Measurements from ENCODE around the gene GNPDA2.

GNPDA2 gene

DNA sequence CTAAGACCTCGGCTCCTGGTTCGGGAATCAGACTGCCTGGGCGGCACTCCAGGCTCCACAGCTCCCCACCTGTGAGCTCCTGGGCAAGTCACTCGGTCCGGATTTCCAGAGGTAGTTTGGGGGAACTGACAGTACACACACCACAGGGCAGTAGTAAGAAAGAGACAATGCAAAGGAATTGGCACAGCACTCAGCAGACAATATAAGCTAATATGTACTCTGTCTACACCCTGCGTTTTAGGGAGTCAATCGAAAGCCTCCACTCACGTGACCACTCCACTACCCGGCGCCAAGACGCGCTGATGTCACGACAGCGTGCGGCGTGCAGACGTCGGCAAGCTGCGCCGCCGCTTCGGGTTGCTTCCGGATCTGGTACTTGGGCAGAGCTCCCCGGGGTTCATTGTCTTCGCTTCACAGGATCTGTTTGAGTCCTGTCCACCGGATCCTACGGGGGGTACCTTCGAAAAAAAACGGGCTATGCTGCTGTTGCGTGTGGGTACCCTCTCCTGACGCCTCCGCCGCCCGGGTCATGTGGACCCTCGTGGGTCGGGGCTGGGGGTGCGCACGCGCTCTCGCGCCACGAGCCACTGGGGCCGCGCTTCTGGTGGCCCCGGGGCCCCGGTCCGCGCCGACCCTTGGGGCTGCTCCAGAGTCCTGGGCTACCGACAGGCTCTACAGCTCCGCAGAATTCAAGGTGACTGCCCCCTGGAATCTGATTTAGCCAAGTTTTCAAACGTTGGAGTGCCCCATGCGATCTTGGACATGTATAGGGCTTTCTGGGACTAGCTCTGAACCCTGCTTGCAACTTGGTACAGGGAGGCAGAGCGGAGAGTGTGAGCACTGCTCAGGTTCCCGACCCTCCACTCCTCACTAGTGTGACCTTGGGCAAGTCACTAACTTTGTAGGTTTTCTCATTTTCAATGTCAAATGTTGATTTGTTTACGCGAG is 48.0 kb downstream of the GNPDA2 start, which contains the start of gene GUF1:
Gene GUF1, plus strand, starts transcription at position 327 of the 948 bp plus-strand sequence. Its CDS starts 203 bp downstream, at position 530.
- DNase-seq, result peak; percentile 81 to 85

DNA sequence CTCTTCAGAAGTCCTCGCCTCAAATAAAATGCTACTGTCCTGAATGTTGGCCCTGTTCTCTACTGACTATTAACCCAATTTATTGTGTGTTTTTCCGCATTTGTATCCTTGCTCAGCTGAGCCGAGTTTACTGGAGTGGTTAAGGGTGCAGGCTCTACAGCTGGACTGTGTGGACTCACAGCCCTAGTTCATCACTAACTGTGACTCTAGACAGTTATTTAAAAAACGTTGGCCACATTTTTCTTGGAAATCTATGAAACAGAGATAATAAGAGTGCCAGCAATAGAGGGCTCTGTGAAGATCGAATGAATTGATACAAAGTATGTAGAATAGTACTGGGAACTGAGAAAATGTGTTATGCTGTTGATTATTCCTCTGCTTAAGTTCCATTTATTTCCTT is 51.0 kb downstream of the GNPDA2 start:
- no peak for DNase-seq

DNA sequence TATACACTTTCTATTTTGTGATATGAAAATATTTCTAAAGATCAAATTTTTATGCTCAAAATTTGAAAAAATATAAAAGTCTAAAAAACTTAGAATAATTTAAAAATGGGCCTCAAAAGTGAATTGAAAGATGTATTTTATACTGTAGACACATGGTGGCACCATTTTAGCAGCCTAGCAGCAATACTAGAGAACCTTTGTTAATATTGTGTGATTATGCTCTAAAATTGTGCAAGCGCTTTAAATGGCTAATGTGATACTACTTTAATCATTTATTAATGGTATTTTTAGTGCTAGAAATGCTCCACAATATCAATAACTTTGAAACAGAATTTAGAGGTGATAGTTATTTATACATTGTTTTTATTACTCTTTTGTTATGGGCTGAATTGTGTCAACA is 51.9 kb downstream of the GNPDA2 start:
- DNase-seq, result no peak

DNA sequence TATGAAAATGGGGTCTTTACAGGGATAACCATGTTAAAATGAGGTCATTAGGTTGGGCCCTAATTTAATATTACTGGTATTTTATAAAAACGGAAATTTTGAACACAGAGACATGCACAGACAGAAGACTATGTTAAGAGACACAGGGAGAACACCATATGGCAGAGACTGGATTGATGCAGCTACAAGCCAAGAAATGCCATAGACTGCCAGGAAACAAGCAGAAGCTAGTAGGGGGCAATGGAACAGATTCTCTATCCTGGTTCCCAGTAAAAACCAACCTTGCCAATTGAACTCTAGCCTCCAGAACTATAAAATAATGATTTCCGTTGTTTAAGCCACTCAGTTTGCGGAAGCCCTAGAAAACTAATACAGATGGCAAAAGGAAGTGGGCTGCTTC is 54.7 kb downstream of the GNPDA2 start:
- no peak for DNase-seq

DNA sequence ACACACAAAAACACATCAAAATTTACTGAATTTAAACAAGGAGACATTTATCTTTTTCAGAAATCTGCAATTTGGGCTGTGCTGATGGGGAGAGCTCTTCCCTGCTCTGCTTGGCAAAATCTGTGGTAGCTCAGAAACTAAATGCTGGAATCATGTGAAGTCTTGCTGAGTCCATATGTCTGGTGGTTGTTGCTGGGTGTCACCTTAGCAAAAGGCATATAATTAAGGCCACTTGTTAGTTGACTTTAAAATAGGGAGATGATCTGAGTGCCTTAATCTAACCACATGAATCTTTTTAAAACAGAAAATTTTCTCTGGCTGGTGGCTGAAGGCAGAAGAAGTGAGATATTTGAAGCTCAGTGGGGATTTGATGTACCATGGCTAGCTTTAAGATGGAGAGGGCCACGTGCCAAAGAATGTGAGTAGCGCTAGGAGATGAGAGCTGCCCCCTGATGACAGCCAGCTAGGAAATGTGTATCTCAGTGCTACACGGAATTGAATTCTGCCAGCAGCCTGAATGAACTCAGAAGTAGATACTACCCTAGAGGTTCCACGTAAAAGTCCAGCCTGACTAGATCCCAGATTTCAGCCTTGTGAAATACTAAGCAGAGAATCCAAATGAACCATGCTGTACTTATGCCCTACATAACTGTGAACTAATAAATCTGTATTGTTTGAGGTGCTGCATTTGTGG is 55.7 kb downstream of the GNPDA2 start:
- DNase-seq, result no peak

DNA sequence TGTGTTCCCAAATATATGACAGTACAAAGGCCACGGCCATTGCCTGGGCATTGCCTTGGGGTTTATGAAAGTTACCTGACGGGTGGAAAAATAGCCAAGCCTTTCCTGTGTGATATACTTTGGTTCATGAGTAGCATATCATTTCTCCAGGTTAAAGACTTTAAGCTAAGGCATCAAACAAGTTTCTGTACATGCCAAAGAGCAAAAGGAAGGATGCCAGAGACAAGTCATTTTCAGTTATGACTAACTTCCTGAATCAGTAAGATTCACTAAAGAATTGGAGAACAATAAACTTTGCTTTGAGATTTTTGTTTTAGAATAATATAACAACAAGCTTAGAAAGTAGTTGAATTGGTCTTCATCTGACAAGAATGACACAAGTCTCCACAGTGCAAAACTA is 57.8 kb downstream of the GNPDA2 start:
- DNase-seq, result no peak

DNA sequence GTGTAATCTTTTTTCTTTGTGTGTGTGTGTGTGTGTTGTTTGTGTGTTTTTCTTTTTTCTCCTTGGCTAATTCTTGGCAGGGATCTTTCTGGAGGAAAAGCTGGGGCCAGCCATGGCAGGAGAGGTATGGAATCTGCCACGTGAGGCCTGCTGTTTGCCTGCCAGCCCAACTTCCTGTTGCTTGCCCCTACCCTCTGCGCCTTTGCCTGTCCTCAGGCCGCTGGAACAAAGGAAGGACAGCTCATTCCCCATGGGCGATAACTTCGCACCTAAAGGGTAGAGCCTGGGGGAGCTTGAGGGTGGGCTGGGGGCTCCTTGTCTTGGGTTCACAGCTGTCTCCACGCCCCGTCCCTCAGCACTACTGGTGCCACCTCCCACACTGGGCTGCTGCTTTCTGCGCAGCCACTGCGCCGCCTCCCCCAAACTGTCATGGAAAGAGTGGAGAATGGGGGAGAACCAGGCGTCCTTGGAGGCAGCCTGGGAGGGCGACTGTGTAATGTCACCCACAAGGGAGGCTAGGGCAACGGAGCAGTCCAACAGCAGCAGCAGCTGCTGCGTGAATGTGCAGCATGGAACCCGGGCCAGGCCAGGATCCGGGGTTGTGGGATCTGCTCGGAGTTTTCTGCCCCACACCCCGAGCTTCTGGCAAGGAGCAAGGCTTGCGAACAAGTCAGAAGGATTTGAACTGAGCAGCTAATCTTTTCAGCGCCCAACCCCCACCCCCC is 62.7 kb downstream of the GNPDA2 start:
- no peak for DNase-seq

DNA sequence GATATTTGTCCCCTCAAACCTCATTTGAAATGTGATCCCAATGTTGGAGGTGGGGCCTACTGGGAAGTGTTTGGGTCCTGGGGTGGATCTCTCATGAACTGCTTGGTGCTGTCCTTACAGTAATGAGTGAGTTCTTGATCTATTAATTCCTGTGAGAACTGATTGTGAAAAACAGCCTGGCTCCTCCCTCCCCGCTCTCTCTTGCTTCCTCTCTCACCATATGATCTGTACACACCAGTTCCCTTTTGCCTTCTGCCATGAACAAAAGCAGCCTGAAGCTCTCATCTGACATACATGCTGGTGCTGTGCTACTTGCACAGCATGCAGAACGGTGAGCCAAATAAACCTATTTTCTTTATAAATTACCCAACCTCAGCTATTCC is 63.7 kb downstream of the GNPDA2 start:
- DNase-seq, result no peak

DNA sequence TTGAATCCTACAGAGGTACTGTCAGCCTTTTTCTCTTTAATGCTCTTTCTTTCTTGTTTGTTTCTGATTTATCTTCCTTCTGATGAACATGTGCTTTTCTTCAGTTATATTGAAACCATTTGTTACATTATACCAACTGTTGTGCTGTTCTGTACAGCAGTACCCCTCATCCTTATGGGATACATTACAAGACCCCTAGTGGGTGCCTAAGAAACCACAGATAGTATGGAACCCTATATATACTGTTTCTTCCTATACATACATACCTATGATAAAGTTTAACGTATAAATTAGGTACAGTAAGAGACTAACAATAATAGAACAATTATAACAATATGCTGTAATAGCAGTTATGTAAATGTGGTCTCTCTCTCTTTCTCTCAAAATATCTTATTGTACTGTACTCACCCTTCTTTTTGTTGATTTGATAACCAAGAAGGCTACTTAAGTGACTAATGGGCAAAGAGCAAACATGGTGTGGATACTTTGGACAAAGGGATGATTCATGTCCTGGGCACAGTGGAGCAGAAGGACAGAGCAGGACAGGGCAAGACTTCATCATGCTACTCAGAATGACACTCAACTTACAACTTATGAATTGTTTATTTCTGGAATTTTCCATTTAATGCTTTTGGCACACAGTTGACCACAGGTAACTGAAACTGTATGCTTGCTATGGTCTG is 64.3 kb downstream of the GNPDA2 start:
- DNase-seq, result no peak

DNA sequence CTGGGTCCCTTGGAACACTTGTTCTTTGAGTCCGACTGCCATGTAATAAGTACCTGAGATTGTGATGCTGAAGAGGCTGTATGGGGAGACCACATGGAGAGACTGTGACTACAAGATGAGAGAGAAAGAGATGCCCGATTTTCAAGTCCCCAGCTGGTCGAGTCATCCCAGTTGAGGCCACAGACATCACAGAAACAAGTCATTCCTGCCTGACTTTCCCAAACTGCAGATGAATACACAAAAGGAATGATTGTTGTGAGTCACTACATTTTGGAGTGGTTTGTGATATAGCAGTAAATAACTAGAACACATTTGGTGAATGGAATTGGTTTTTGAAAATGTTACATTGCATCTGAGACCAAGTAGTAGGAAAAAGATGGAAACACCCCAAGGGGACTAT is 66.0 kb downstream of the GNPDA2 start:
- no peak for DNase-seq

DNA sequence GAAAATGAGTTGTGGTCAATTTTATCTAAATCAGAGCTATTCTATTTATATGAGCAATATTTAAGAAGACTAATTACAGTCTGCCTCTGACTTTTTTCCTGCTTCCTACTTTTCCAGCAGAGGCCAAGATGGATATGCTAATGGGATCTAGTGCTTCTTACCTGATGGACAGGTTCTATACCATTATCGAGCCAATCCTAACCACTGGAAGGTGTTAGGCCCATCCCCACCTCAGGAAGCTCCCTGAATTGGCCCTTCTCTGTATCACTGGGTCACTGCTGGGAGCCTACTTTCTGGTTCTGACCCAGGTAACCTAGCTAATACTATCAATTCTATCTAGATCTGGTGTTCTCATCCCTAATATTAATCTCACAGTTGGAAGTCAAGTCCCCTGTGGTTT is 74.4 kb downstream of the GNPDA2 start:
- no peak for DNase-seq
